ENCODE data around the gene TTC28.
"Not testable (repeated sequence)": the region's sequence is repeated elsewhere in the genome, so short reads cannot be mapped to it uniquely, and the experiment has no call there.

Gene TTC28

DNA sequence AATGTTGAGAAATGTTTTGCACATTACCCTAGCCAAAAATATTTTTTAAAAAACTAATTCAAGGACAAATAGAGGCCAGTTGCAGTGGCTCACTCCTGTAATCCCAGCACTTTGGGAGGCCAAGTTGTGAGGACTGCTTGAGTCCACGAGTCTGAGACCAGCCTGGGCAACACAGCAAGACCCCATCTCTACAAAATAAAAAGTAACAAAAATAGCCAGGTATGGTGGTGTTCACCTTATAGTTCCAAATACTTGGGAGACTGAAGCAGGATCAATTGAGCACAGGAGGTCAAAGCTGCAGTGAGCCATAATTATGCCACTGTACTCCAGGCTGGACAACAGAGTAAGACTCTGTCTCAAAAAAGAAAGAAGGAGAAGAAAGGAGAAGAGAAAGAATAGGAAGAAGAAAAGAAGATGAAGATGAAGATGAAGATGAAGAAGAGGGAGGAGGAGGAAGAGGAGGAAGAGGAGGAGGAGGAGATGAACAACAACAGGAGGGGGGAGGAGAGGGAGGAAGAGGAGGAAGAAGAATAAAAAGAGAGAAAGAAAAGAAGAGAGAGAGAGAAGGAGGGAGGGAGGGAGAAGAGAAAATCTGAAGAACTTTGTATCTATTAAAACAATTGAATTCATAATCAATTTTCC is 136.5 kb downstream of the TTC28 start (continued):
- TF ChIP-seq, protein P1, sequence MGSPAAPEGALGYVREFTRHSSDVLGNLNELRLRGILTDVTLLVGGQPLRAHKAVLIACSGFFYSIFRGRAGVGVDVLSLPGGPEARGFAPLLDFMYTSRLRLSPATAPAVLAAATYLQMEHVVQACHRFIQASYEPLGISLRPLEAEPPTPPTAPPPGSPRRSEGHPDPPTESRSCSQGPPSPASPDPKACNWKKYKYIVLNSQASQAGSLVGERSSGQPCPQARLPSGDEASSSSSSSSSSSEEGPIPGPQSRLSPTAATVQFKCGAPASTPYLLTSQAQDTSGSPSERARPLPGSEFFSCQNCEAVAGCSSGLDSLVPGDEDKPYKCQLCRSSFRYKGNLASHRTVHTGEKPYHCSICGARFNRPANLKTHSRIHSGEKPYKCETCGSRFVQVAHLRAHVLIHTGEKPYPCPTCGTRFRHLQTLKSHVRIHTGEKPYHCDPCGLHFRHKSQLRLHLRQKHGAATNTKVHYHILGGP (tag by site-specific recombination; IDR thresholded peaks at IDR 0.05) = no peak
- TF ChIP-seq ZNF658 (tag by site-specific recombination; IDR thresholded peaks at IDR 0.05) (no peak), KLF9 (tag by site-specific recombination; IDR thresholded peaks at IDR 0.05; ENCODE audit: low read depth) (no peak)

DNA sequence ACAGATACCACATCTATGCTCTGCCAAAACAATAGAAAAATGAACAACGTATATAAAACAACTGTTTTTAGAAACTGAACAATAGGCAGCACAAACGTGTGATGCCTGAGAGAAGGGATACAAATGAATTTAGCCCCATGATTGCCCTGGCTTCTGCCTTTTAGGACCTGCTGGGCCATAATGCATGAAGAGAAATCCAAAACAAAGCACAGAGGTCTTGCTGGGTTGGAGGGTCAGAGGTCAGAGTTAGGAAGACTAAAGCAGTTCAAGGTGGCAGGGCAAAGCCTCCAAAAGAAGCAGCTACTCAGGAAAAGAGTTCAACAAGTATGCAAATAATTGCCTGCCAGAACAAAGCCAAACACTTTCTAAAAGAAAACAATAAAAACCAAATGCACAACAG is 138.5 kb downstream of the TTC28 start:
- H3K4me3 ChIP-seq (ENCODE audit: low read depth, low read length) = no peak overlapping the region
- H3K9me3 ChIP-seq (ENCODE audit: control insufficient read depth, insufficient read depth, low read depth, low read length) = no peaks in the 10 kb centered on the region
- TF ChIP-seq, protein P2, sequence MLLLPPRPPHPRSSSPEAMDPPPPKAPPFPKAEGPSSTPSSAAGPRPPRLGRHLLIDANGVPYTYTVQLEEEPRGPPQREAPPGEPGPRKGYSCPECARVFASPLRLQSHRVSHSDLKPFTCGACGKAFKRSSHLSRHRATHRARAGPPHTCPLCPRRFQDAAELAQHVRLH (tag by site-specific recombination; IDR thresholded peaks at IDR 0.05) = no peak
- TF ChIP-seq ZEB2 (tag by site-specific recombination; IDR thresholded peaks at IDR 0.05) (no peak), ZNF16 (tag by site-specific recombination; IDR thresholded peaks at IDR 0.05; ENCODE audit: low read depth) (no peak), ZBTB8A (tag by site-specific recombination; IDR thresholded peaks at IDR 0.05) (no peak), ZNF157 (tag by site-specific recombination; IDR thresholded peaks at IDR 0.05) (no peak), ZNF394 (tag by site-specific recombination; IDR thresholded peaks at IDR 0.05; ENCODE audit: borderline replicate concordance) (no peak), OSR2 (tag by site-specific recombination; IDR thresholded peaks at IDR 0.05) (no peak), ZNF473 (tag by site-specific recombination; IDR thresholded peaks at IDR 0.05) (no peak), ZNF529 (tag by site-specific recombination; IDR thresholded peaks at IDR 0.05; ENCODE audit: insufficient replicate concordance) (no peak), ZNF658 (tag by site-specific recombination; IDR thresholded peaks at IDR 0.05) (no peak), ZXDB (tag by site-specific recombination; IDR thresholded peaks at IDR 0.05) (no peak)
- POLR2A ChIA-PET = no interaction called here
- no peaks in the 10 kb centered on the region for H3K4me1 ChIP-seq (ENCODE audit: control insufficient read depth, insufficient read depth, low read length)
- no peaks in the 10 kb centered on the region for H3K36me3 ChIP-seq (ENCODE audit: control insufficient read depth in 2 of 2, insufficient read depth in 1 of 2, low read length in 2 of 2)
- CTCF ChIA-PET = no interaction called here
- H3K27ac ChIP-seq (ENCODE audit: extremely low read depth, low read depth, low read length) = no peak overlapping the region

DNA sequence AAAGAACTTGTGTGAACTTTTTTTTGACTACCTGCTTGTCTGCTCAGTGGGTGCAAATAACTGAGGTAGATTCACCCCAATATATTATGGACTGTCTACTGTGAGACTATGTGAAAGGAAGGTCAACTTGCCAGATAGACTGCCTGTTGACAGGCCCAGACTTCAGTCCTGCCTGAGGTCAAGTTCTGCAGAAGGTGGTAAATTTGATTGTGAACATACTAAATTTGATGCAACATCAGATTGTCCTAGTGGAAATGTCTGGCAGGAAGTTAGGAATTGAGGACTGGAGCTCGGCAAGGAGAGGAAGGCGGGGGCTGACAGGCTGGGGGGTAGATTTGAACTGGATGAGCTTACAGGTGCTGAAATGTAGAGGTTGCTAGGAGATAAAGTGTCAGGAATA is 140.7 kb downstream of the TTC28 start:
- Histone ChIP-seq H3K27ac (ENCODE audit: extremely low read depth, low read depth, low read length) (no peak overlapping the region), H3K4me3 (ENCODE audit: low read depth, low read length) (no peak overlapping the region), H3K36me3 (ENCODE audit: control insufficient read depth in 2 of 2, insufficient read depth in 1 of 2, low read length in 2 of 2) (no peaks in the 10 kb centered on the region), H3K9me3 (ENCODE audit: control insufficient read depth, insufficient read depth, low read depth, low read length) (no peaks in the 10 kb centered on the region), H3K4me1 (ENCODE audit: control insufficient read depth, insufficient read depth, low read length) (no peaks in the 10 kb centered on the region)
- ChIA-PET POLR2A (no interaction called here), CTCF (no interaction called here)
- TF ChIP-seq ZNF670 (tag by site-specific recombination; IDR thresholded peaks at IDR 0.05; ENCODE audit: low read depth) = no peak
- TF ChIP-seq ZNF132 (tag by site-specific recombination; IDR thresholded peaks at IDR 0.05; ENCODE audit: borderline replicate concordance) = no peak
- TF ChIP-seq TRIM28 (IDR thresholded peaks at IDR 0.05; ENCODE audit: borderline replicate concordance, low read length) = no peak
- no peak for TF ChIP-seq PRDM1 (tag by site-specific recombination; IDR thresholded peaks at IDR 0.05)
- no peak for TF ChIP-seq ZNF416 (tag by site-specific recombination; IDR thresholded peaks at IDR 0.05)
- TF ChIP-seq MYNN (tag by site-specific recombination; IDR thresholded peaks at IDR 0.05; ENCODE audit: borderline replicate concordance) = no peak

DNA sequence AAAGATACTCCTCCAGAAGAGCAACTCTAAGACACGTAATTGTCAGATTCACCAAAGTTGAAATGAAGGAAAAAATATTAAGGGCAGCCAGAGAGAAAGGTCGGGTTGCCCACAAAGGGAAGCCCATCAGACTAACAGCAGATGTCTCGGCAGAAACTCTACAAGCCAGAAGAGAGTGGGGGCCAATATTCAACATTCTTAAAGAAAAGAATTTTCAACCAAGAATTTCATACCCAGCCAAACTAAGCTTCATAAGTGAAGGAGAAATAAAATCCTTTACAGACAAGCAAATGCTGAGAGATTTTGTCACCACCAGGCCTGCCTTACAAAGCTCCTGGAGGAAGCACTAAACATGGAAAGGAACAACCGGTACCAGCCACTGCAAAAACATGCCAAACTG is 149.1 kb downstream of the TTC28 start:
- H3K4me1 ChIP-seq (ENCODE audit: control insufficient read depth, insufficient read depth, low read length); H3K9me3 ChIP-seq (ENCODE audit: control insufficient read depth, insufficient read depth, low read depth, low read length); H3K36me3 ChIP-seq (ENCODE audit: control insufficient read depth in 2 of 2, insufficient read depth in 1 of 2, low read length in 2 of 2); H3K4me3 ChIP-seq (ENCODE audit: low read depth, low read length); CTCF ChIA-PET; H3K27ac ChIP-seq (ENCODE audit: extremely low read depth, low read depth, low read length); POLR2A ChIA-PET: not testable (repeated sequence)

DNA sequence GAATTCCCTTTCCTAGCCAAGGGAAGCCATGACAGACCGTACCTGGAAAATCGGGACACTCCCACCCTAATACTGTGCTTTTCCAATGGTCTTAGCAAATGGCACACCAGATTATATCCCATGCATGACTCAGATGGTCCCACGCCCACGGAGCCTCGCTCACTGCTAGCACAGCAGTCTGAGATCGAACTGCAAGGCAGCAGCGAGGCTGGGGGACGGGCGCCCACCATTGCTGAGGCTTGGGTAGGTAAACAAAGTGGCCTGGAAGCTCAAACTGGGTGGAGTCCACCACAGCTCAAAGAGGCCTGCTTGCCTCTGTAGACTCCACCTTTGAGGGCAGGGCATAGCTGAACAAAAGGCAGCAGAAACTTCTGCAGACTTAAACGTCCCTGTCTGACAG is 150.5 kb downstream of the TTC28 start:
- H3K4me3 ChIP-seq (ENCODE audit: low read depth, low read length); H3K36me3 ChIP-seq (ENCODE audit: control insufficient read depth in 2 of 2, insufficient read depth in 1 of 2, low read length in 2 of 2); H3K4me1 ChIP-seq (ENCODE audit: control insufficient read depth, insufficient read depth, low read length); H3K9me3 ChIP-seq (ENCODE audit: control insufficient read depth, insufficient read depth, low read depth, low read length); CTCF ChIA-PET; H3K27ac ChIP-seq (ENCODE audit: extremely low read depth, low read depth, low read length); POLR2A ChIA-PET: not testable (repeated sequence)

All from HEK293 (cell line).